SW480 (cell line): Measurements from ENCODE around the gene ECI1.

Experiments used
- DNase-seq: peaks from one replicate; pipeline ENCODE4 v3.0.0-alpha.2; 2016; ENCODE audit warnings: low spot score

Gene ECI1

DNA sequence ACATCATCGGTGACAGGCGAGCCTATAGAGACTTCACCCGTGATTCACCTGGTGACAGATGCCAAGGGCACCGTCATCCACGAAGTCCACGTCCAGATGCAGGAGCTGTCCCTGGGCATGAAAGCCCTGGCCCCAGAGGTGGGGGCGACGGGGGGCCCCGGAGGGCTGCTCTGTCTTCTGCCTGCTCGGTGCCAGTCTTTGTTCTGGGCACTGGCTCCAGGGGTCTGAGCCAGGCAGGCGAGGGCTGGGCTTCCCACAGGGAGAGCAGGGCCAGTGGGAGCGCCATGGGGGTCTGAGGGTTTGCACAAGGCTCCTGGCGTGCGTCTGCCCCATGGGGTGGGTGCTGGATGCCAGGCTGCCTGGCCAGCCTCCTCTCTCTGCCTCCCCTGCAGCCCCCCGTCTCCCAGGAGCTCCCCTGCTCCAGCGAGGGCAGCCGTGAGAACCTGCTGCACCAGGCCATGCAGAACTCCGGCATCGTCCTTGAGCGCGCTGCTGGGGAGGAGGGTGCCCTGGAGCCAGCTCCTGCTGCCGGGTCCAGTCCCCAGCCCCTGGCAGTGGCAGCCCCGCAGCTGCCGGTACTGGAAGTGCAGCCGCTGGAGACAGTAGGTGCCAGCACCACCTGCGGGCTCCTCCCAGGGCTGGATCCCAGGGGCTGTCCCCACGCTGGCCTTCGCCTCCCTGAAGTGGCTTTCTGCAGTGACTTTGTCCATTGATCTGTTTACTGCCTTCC, 18.2 kb downstream of the ECI1 start:
- DNase-seq: no peak

DNA sequence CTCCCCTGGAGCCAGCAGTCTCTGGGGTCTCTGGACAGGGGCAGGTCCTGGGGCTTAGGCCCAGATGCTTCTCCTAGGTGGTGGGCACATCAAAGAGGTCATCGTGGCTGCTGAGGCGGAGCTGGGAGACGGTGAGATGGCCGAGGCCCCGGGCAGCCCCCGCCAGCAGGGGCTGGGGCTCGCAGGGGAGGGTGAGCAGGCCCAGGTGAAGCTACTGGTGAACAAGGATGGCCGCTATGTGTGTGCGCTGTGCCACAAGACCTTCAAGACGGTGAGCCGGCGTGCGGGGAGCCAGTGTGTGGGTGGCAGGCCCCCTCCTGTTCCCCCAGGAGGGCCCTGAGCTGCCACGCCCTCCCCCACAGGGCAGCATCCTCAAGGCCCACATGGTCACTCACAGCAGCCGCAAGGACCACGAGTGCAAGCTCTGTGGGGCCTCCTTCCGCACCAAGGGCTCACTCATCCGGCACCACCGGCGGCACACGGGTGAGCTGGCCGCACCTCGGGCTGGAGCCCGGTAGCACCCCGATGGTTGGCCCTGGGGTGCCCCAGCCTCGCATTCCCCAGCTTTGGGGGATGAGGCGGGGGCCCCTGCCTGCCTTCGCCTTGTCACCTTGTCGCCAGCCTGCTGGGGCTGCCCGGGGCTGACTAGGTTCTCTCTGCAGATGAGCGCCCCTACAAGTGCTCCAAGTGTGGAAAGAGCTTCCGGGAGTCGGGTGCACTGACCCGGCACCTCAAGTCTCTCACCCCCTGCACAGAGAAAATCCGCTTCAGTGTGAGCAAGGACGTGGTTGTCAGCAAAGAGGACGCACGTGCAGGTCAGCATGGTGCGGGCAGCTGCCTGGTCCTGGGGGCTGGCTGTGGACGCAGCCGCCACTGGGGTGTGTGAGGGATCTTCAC, 19.0 kb downstream of the ECI1 start:
- no peak for DNase-seq

DNA sequence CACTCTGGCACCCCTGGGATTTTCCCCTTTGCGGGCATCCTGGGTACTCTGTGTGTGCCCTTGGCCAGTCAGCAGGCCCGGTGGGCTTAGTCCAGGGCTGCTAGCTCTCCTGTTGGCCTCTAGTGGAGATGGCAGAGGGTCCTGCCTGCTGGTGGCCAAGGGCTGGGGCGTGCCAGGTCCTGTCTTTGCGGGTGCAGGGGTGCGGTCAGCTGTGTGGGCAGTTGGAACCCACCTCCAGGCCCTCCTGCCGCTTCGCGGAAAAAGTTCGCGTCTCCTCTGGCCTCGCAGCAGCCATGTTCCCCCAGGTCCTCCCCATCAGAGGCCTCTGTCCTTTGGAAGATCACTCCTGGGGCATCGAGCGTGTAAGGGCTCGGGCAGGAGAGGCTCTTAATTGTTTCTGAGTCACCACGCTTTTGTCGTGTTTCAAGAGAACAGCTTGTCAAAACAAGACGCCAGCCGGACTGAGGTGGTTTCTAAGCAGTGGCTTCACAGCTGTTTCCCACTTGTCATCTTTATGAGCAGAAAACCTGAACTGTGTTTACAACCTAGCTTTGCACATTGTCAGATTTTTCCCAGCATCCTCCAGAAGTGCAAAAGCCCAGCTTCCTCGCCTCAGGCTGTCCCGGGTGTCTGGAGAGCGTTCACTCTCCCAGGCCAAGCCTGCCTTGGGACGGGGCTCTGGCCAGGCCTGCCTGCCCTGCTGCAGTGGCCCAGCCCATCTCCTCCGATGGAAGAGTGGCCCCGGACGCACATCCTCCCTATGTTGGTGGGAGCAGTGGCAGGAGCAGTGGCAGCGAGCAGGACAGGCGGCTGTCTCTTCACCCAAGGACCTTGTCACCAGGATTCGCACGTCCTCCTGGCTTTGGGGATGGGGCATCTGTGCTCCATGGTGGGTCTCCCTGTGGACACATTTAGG, 20.1 kb downstream of the ECI1 start:
- no peak for DNase-seq

DNA sequence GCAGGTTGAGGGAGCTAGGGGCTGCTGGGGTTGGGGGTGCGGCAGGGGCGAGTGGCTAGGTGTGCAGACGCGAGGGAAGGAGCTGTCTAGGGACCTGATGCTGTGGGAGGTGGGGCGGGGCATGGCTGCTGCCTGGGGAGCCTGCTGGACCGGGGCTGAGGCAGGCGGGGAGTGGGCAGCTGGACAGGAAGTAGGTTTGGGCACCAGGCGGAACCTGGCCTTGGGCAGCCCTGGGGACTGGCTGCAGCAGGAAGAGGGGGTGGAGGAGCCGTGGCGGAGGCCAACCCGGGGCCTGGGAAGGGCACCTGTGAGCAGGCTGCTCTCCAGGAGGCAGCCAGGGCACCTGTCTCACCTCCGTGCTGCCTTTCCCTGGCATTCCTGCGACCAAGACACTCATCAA, 21.0 kb downstream of the ECI1 start:
- no peak for DNase-seq

DNA sequence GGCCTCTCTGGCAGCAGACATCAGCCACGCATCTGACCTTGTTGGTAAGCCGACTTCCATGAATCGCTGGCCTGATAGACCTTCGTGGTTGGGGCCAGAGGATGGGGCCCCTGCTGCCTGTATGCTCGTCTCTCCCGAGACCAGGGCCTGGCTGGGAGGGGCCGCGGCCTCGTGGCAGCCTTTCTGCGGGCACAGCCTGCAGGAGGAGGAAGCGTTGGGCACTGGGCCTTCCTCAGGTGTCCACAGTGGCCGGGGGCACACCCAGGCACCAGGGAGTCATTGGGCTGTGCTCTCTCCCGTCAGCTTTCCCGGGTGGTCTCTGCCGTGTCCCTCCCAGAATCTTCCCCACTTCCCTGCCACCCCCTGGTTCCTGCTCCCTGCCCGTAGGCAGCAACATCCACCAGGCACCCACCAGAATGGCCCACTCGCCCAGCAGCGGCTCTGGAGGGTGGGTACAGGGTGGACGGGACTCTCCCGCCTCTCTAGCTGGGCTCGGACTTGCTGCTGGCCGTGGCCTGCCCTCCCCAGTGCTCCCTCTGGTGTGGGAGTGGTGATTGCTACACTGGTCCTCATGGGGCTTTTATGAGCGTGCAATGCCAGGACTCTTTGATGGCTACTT, 21.6 kb downstream of the ECI1 start:
- no peak for DNase-seq

DNA sequence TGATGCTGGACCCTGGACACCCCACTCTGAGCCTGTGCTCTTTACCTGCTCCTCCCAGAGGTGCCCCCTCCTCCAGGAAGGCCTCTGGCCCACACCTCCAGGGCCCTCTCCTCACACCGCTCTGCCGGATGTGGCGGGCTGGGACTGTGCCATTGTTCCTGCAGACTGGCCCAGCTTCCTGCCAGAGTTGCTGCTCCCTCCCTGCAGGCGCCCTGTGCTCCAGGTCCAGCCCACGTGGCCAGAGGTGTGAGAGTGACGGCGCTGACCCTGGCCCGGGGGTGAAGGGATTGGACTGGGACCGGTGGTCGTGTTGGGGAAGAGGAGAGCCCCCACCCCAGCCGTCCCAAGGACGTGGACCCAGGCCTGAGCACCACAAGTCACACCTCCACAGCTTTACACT, 22.3 kb downstream of the ECI1 start:
- DNase-seq: no peak

DNA sequence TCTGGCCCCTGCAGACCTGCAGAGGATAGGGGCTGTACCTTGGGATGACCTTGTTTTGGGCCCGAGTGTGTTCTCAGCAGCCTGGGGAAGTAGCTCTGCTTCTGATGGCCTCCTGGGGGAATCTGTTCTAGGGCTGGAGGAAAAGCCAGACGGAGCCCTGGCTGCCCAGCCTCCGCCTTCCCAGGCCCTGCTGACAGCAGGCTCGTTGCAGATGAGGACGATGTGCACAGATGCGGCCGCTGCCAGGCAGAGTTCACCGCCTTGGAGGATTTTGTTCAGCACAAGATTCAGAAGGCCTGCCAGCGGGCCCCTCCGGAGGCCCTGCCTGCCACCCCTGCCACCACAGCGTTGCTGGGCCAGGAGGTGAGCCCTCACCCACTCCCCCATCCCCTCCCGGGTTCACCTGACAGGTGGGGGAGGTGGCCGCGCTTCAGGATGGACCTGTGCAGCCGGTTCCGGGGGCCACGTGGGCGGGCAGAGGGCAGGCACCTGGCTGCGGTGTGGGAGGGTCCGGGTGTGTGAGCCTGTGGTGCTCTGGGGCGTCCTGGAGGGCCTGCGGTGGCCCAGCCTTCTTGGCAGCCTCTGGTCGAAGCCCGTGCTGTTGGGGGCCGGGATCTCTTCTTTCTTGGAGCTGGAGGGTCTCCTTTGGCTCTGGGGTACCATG, 23.1 kb downstream of the ECI1 start:
- DNase-seq: no peak

DNA sequence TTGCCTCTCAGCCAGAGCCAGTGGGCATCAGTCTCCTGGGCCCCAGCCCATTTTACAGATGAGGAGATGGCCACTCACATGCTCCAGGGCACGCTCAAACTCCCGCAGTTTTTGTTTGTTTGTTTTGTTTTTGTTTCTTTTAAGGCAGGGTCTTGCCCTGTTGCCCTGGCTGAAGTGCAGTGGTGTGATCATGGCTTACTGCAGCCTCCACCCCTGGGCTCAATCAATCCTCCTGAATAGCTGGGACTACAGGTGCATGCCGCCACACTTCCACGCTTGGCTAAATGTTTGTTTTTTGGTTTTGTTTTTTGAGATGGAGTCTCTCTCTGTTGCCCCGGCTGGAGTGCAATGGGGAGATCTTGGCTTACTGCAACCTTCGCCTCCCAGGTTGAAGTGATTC, 24.5 kb downstream of the ECI1 start:
- no peak for DNase-seq

DNA sequence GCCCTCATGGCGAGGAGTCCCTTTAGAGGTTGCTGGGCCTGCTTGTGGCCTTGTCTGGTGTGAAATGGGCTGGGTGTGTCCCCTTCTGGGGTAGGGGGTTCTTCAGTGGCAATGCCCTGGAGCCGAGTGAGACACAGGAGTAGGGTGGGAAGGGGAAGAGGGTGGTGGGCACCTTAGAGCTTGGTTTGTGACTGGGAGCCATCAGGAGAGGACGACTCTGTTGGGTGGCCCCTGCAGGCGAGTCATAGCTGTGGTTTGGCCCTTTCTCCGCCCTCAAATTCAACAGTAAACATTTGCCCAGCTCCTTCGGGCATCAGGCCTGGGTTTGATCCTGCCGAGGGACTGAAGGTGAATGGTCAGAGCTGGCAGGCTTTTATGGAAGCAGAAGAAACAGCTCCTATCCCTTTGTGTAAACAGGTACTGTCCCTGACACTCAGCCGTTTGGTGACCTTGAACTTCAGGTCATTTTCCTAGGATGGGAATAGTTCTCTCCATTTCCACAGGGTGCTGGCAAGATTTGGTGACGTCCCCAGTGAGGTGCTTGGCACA, 25.1 kb downstream of the ECI1 start:
- DNase-seq: peak; percentile 36

DNA sequence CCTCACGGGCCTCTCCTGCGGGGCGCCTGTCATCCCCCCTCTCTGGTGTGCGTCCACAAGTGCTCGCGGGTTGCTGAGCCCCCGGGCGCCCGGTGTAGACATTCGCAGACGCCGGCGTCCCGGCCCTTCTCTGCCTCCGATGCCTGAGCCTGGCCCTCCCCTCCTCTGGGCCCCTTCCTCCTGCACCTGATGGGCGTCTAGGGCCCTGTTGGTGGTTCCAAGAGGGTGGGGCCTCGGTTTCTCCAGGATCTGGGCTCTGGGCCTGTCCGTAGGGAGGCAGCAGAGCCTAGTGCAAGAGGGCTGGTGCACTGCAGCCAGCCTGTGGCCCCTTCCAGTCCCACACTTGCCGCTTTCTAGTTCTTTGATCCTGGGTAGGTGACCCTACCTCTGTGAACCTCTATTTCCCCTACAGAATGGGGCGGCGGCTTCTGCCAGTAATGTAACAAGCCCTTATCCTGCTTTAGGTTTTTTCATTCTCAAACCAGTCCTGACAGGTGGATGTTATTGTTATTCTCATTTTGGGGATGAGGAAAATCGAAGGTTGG, 27.4 kb downstream of the ECI1 start:
- peak; percentile 64 for DNase-seq

DNA sequence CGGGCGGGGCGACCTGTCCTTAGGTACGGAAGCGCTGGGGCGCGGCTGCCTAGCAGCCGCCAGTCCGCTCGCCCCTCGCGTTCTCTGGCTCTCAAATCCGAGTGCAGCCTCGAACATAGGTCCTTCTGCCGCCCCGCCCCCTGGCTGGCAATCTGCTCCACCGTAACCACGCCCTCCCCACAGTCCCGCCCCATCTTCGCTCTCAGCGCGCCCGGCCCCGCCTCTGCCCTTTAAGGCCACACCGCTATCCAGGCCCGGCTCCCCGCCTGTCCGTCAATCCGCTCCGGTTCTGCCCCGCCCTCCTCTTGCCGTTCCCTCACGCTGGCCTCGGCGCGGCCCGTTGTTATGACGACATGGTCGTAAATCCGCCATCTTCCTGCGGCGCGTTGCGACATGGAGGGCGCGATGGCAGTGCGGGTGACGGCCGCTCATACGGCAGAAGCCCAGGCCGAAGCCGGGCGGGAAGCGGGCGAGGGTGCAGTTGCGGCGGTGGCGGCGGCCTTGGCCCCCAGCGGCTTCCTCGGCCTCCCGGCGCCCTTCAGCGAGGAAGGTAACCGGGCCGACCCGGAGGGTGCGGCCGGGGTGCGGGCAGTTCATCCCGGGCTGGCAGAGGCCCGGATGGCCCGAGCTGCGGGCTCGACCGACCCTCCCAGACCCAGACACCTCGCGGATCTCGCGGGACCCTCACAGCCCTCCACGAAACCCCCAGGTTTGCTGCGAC, 28.0 kb downstream of the ECI1 start, which contains the start of gene E4F1:
TSS of gene E4F1 (plus strand) at position 371 of the 721 bp plus-strand sequence. CDS start at position 394, 23 bp downstream.
- DNase-seq: peak; percentile 99

DNA sequence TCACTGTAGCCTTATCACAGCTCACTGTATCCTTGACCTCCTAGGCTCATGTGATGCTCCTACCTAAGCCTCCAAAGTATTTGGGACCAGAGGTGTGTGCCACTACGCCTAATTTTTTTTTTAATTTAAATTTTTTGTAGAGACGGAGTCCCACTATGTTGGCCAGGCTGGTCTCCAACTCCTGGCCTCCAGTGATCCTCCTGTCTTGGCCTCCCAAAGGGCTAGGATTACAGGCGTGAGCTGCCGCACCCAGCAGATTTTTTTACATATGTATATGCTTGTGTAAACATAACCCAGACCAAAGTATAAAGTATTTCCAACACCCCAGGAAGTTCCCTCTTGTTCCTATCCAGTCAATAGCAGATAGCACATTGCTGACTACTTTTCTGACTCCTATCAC, 35.1 kb downstream of the ECI1 start:
- DNase-seq: no peak

DNA sequence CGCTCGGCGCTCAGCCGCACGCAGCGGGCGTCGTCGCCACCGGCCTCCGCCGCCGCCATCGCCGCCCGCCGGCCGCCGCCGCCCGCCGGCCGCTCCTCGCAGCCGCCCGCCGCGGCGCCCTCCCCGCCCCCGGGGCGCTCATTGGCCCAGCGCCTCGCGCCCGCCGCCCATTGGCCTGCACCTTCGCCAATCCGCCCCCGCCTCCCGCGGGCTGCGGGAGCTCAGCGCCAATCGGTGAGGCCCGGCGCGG, 36.7 kb downstream of the ECI1 start, which contains the start of gene PGP:
TSS of gene PGP (minus strand) at position 122 of the 250 bp plus-strand sequence. CDS start at position 59, 63 bp downstream.
- no peak for DNase-seq

DNA sequence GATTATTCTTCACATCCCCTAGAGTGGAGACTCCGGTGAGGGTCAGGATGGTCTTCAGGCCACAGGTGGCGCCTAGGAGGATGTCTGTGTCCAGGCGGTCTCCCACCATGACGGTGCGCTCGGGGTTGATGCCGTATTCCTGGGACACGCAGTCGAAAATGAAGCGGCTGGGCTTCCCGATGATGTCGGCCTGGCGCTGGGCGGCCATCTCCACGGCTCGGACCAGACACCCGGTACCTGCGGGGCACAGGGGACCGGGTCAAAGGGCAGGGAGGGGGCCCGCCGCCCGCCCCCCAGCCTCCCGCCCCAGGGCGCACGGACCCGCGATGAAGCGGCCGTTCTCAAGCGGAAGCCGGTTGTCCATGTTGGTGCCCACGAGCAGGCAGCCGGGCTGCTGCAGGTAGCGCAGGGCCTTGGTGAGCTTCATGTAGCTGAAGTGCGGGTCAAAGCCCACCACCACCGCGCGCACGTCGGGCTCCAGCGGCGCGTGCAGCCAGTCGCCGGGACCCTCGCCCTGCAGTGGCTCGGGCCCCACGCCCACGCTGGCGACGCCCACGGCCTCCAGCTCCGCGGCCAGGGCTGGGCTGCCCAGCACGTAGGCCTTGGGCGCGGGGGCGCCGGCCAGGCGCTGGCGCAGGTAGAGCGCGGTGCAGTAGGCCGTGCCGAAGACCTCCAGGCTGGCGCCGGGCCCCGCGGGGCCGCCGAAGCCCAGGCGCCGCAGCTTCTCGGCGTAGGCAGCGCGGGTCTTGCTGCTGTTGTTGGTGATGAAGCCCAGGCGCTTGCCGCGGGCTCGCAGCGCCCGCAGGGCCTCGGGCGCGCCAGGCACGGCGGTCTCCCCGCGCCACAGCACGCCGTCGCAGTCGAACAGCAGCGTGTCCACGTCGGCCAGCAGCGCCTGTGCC, 37.3 kb downstream of the ECI1 start:
- no peak for DNase-seq

DNA sequence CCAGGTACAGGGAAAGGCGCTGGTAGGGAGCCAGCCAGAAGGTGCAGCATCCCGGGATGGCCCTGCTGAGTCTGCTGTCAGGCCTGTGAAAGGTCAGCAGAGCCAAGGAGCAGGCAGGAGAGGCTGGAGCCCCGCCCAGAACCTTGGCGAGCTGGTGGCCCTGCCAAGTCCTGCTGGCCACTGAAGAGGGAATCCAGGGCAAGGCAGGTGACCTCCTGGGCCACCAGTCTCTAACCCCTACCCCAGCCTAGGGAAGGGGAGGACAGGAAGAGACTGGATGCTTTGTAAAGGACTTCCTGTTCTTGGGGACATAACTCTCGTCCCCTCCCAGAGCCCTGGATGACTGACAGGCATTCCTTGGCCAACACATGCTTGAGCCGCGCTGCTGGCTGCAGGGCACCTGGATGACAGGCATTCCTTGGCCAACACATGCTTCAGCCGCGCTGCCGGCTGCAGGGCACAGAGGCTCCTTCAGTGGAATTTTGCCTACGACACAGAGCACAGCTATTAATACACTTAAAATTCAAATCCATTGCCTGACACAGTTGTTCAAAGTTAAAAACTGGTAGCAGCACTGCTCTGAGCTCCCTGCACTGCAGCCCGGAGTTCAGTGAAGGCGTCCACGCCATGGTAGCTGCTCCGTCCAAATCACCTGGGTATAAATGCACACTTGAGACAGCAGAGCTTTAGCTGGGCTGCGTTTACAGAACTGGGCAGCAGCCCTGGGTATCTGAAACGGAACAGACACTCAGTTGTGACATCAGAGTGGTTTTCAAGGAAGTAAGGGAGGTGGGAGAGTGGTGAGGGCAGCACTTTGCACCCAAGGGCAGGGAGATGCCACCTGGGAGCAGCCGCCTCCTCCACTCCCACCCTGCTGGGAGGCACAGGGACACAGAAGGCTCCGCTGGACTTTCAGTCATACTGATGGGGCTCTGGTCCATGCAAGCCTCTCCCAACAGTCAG, 38.7 kb downstream of the ECI1 start:
- DNase-seq: no peak

DNA sequence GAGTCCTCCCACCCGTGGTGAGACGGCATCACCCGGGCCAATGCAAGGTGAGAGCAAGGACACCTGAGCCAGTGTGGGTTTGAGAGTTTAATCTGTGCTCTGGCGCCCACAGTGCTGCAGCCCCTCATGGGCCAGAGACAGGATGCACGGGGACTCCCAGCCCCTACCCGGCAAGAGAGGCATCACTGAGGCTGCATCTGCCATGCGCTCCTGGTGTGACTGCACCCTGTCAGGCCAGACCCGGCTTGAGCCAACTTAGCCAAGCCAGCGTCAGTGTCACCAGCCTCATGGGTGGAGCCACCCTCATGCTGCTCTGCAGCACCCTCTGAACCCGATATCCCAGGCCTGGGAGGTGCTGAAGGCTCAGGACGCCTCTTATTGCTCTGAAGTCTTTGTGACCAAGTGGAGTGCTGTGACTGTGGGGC, 39.5 kb downstream of the ECI1 start:
- DNase-seq: no peak
